ENCODE results near the gene MRM3. TPM values are rescaled to one million over a fixed set of nuclear protein-coding genes. Genes with fewer than 3 reads are reported as not detected.
"Not testable (repeated sequence)": the region's sequence is repeated elsewhere in the genome, so short reads cannot be mapped to it uniquely, and the experiment has no call there.

Gene MRM3
- total RNA-seq, 1 donor from 2014 or later: 8.3 TPM

- TF ChIP-seq CTCF (IDR thresholded peaks at IDR 0.05; ENCODE audit: insufficient read depth, low read depth, low read length) (no peak), EZH2 (IDR thresholded peaks at IDR 0.05; ENCODE audit: insufficient read depth, low read length) (no peak)
- no peaks in the 10 kb centered on the region for H3K36me3 ChIP-seq (ENCODE audit: insufficient read depth, low read length)
- Mint-ChIP-seq H3K4me3 (ENCODE audit: unreplicated experiment) (peak overlapping the region; percentile 73), H3K9me3 (ENCODE audit: unreplicated experiment) (peaks cover 5% of the 10 kb centered on the region), H3K27ac (ENCODE audit: unreplicated experiment) (peak overlapping the region; percentile 97), H3K4me1 (ENCODE audit: low read depth, unreplicated experiment) (peaks cover 13% of the 10 kb centered on the region), H3K27me3 (ENCODE audit: low read depth, unreplicated experiment) (no peaks in the 10 kb centered on the region), H3K36me3 (ENCODE audit: low read depth, unreplicated experiment) (peaks cover 28% of the 10 kb centered on the region)
- H3K9me3 ChIP-seq (ENCODE audit: insufficient read depth, low read depth, low read length): no peaks in the 10 kb centered on the region
- peak overlapping the region; percentile 68 for H3K4me2 ChIP-seq (ENCODE audit: low read length)
- no peak overlapping the region for H3K4me3 ChIP-seq (ENCODE audit: insufficient read depth, low read depth, low read length)
- H4K20me1 ChIP-seq (ENCODE audit: insufficient read depth, low read length): peaks cover 26% of the 10 kb centered on the region
- H3K79me2 ChIP-seq (ENCODE audit: insufficient read depth, low read length): peaks cover 52% of the 10 kb centered on the region
- peak overlapping the region; percentile 73 for H3K9ac ChIP-seq (ENCODE audit: low read length)
- peaks cover 7% of the 10 kb centered on the region for H3K4me1 ChIP-seq (ENCODE audit: insufficient read depth, low read length)
- no peak overlapping the region for H2AFZ ChIP-seq (ENCODE audit: low read depth, low read length)
- DNase-seq (ENCODE audit: low read depth) (peak; percentile 100), FAIRE-seq (peak; percentile 99)
- H3K27me3 ChIP-seq (ENCODE audit: insufficient read depth, low read length): no peaks in the 10 kb centered on the region
- H3K27ac ChIP-seq (ENCODE audit: low read depth, low read length): peak overlapping the region; percentile 84
Observed at GRCh38 chr17:835263-835662, 53.1 kb downstream of the MRM3 start.

GRCh38 chr17:835721-836120, 53.6 kb downstream of the MRM3 start:
- not testable (repeated sequence) for H2AFZ ChIP-seq (ENCODE audit: low read depth, low read length); H3K9me3 Mint-ChIP-seq (ENCODE audit: unreplicated experiment); H3K4me1 ChIP-seq (ENCODE audit: insufficient read depth, low read length); H3K9me3 ChIP-seq (ENCODE audit: insufficient read depth, low read depth, low read length); DNase-seq (ENCODE audit: low read depth); H3K36me3 ChIP-seq (ENCODE audit: insufficient read depth, low read length); H3K27me3 ChIP-seq (ENCODE audit: insufficient read depth, low read length); H3K4me3 ChIP-seq (ENCODE audit: insufficient read depth, low read depth, low read length); H3K4me3 Mint-ChIP-seq (ENCODE audit: unreplicated experiment); H3K27me3 Mint-ChIP-seq (ENCODE audit: low read depth, unreplicated experiment); FAIRE-seq
- Histone ChIP-seq H3K79me2 (ENCODE audit: insufficient read depth, low read length) (peaks cover 50% of the 10 kb centered on the region), H3K27ac (ENCODE audit: low read depth, low read length) (peak overlapping the region; percentile 86), H4K20me1 (ENCODE audit: insufficient read depth, low read length) (peaks cover 27% of the 10 kb centered on the region), H3K4me2 (ENCODE audit: low read length) (peak overlapping the region; percentile 78), H3K9ac (ENCODE audit: low read length) (peak overlapping the region; percentile 76)
- Mint-ChIP-seq H3K36me3 (ENCODE audit: low read depth, unreplicated experiment) (peaks cover 28% of the 10 kb centered on the region), H3K4me1 (ENCODE audit: low read depth, unreplicated experiment) (peaks cover 13% of the 10 kb centered on the region), H3K27ac (ENCODE audit: unreplicated experiment) (peak overlapping the region; percentile 97)

- Mint-ChIP-seq H3K9me3 (ENCODE audit: unreplicated experiment) (peaks cover 5% of the 10 kb centered on the region), H3K36me3 (ENCODE audit: low read depth, unreplicated experiment) (peaks cover 29% of the 10 kb centered on the region), H3K27me3 (ENCODE audit: low read depth, unreplicated experiment) (no peaks in the 10 kb centered on the region), H3K27ac (ENCODE audit: unreplicated experiment) (peak overlapping the region; percentile 87), H3K4me1 (ENCODE audit: low read depth, unreplicated experiment) (peaks cover 13% of the 10 kb centered on the region), H3K4me3 (ENCODE audit: unreplicated experiment) (peak overlapping the region; percentile 40)
- Histone ChIP-seq H2AFZ (ENCODE audit: low read depth, low read length) (no peak overlapping the region), H4K20me1 (ENCODE audit: insufficient read depth, low read length) (peaks cover 31% of the 10 kb centered on the region), H3K4me3 (ENCODE audit: insufficient read depth, low read depth, low read length) (no peak overlapping the region), H3K4me1 (ENCODE audit: insufficient read depth, low read length) (peaks cover 7% of the 10 kb centered on the region), H3K79me2 (ENCODE audit: insufficient read depth, low read length) (peaks cover 54% of the 10 kb centered on the region), H3K27ac (ENCODE audit: low read depth, low read length) (peak overlapping the region; percentile 86), H3K27me3 (ENCODE audit: insufficient read depth, low read length) (no peaks in the 10 kb centered on the region), H3K36me3 (ENCODE audit: insufficient read depth, low read length) (no peaks in the 10 kb centered on the region), H3K9me3 (ENCODE audit: insufficient read depth, low read depth, low read length) (no peaks in the 10 kb centered on the region), H3K9ac (ENCODE audit: low read length) (peak overlapping the region; percentile 76), H3K4me2 (ENCODE audit: low read length) (peak overlapping the region; percentile 78)
- FAIRE-seq (no peak), DNase-seq (ENCODE audit: low read depth) (peak; percentile 79)
- TF ChIP-seq EZH2 (IDR thresholded peaks at IDR 0.05; ENCODE audit: insufficient read depth, low read length): no peak
- TF ChIP-seq CTCF (IDR thresholded peaks at IDR 0.05; ENCODE audit: insufficient read depth, low read depth, low read length): no peak
Observed at GRCh38 chr17:836151-836550, 54.0 kb downstream of the MRM3 start.
